HAP-1 (cell line): ENCODE data around the gene FBXO36.

Source experiments
- DNase-seq, 2 experiments: peaks; one replicate each; pipeline ENCODE4 v3.0.0-alpha.2; 2016 to 2020; ENCODE audit warnings: low spot score in 2 of 2
- H3K27me3 ChIP-seq: fragments of 250-450 bp; sonication (Bioruptor Pico); 2 replicates; pipeline ENCODE4 v1.5.1; 2020; ENCODE audit warnings: low read depth, mild to moderate bottlenecking, moderate library complexity
- H3K36me3 ChIP-seq: fragments of 250-450 bp; sonication (Bioruptor Pico); replicated peaks from 2 replicates; pipeline ENCODE4 v1.5.1; 2020; ENCODE audit warnings: mild to moderate bottlenecking
- H3K4me1 ChIP-seq: fragments of 250-450 bp; sonication (Bioruptor Pico); 2 replicates; pipeline ENCODE4 v1.5.1; 2020; ENCODE audit warnings: mild to moderate bottlenecking
- H3K4me3 ChIP-seq: fragments of 250-450 bp; sonication (Bioruptor Pico); 2 replicates; pipeline ENCODE4 v1.5.1; 2020; ENCODE audit warnings: mild to moderate bottlenecking, moderate library complexity
- H3K9me3 ChIP-seq: fragments of 250-450 bp; sonication (Bioruptor Pico); 2 replicates; pipeline ENCODE4 v1.5.1; 2020; ENCODE audit warnings: mild to moderate bottlenecking, moderate library complexity
- in situ Hi-C: fragments of 300-500 bp; cut with MboI; formaldehyde crosslinking; loops from 3 replicates; pipeline ENCODE4 v1.14.3; 2020; ENCODE audit warnings: low sequenced_read_pairs, inconsistent platforms, mixed read lengths

FBXO36 gene

GRCh38 chr2:230053753-230054478, 131.6 kb downstream of the FBXO36 start:
- H3K4me1 ChIP-seq, result peaks cover 11% of the 10 kb centered on the region
- no peaks in the 10 kb centered on the region for H3K27me3 ChIP-seq
- peaks cover 7% of the 10 kb centered on the region for H3K36me3 ChIP-seq
- H3K4me3 ChIP-seq, result no peak overlapping the region
- in situ Hi-C loops, result loop anchor here (25.0 kb wide), 1 partner anchor 267 kb away; no protein-coding TSS in a partner anchor
- no peaks in the 10 kb centered on the region for H3K9me3 ChIP-seq
- no peak for DNase-seq

- Histone ChIP-seq H3K4me3 (no peak overlapping the region), H3K9me3 (no peaks in the 10 kb centered on the region), H3K36me3 (peaks cover 18% of the 10 kb centered on the region), H3K4me1 (no peaks in the 10 kb centered on the region), H3K27me3 (no peaks in the 10 kb centered on the region)
- no peak for DNase-seq
- in situ Hi-C loops, result loop anchor here (25.0 kb wide), 1 partner anchor 273 kb away; no protein-coding TSS in a partner anchor
These were observed 138.5 kb downstream of the FBXO36 start for GRCh38 chr2:230060672-230061293.
